Ovary (tissue), 9 donors: ENCODE results near the gene IAH1. TPM values are rescaled to one million over a fixed set of nuclear protein-coding genes. Genes with fewer than 3 reads are reported as not detected.

ENCODE experiments used
- DNase-seq, 5 donors: peaks; one replicate each; pipeline ENCODE4 v3.0.0-alpha.2; 2019 to 2020
- H3K27ac ChIP-seq, 2 donors: fragments of 200-600 bp; one replicate each; pipeline versions ENCODE4 v1.5.1 to v1.8.0; 2019 to 2022
- H3K27me3 ChIP-seq: fragments of 200-600 bp; one replicate; pipeline ENCODE4 v1.8.0; 2022
- H3K36me3 ChIP-seq: fragments of 200-600 bp; sonication (generic); one replicate; pipeline ENCODE4 v1.5.1; 2019
- H3K4me1 ChIP-seq: one replicate; pipeline ENCODE4 v1.8.1; 2013; ENCODE audit warnings: mild to moderate bottlenecking, moderate library complexity; ENCODE audit not compliant: insufficient read depth
- H3K4me3 ChIP-seq: fragments of 200-600 bp; sonication (generic); one replicate; pipeline ENCODE4 v1.5.1; 2017
- H3K9me3 ChIP-seq, 2 donors: fragments of 200-600 bp in 1 of 2; sonication (generic) in 1 of 2; one replicate each; pipeline versions ENCODE4 v1.5.1 to v1.8.1; 2013 to 2019; ENCODE audit warnings: mild to moderate bottlenecking in 1 of 2, moderate library complexity in 1 of 2
- EP300 ChIP-seq: sonication (generic); formaldehyde crosslinking; IDR thresholded peaks from one replicate; pipeline ENCODE4 v1.6.1; 2017; ENCODE audit warnings: antibody characterized with exemption
- POLR2A ChIP-seq: fragments of 450-650 bp; IDR thresholded peaks from one replicate; pipeline ENCODE4 v1.6.1; 2017; ENCODE audit warnings: antibody characterized with exemption, mild to moderate bottlenecking, moderate library complexity
- WGBS, 3 donors: extraction: QIAGEN DNeasy Blood & Tissue Kit in 1 of 3; methylation state at CpG; one replicate each; pipeline versions ENCODE4 v1.1.5 to v1.1.7; 2013 to 2017; 5-methylcytosine and 5-hydroxymethylcytosine counted together
- intact Hi-C, 4 donors: fragments of 100-400 bp; cut with DNase I; formaldehyde crosslinking; loops; one replicate each; pipeline versions ENCODE4 v1.11.0 to v1.15.1; 2022 to 2023
- polyA plus RNA-seq, 2 donors: library from polyadenylated mRNA; stranded (reverse); fragments of 200-250 nt in 1 of 2; fragments of 350-450 nt in 1 of 2; fragmentation: Illumina TruSeq in 1 of 2; extraction: RNeasy Lipid Tissue Mini Kit (QIAGEN cat#74804) in 1 of 2; gene quantifications; one replicate each; pipeline ENCODE4 v1.2.3, GENCODE V29; 2013 to 2014
- total RNA-seq, 7 donors: library from RNA; depleted of rRNA in 2 of 7; stranded (reverse); fragments of >200 nt in 2 of 7; fragmentation: NEBNext Ultra II Directional in 3 of 7; extraction: Animal tissue kit (Norgen Biotek cat#: 25700) in 3 of 7; gene quantifications; one replicate each; pipeline versions ENCODE4 v1.1.0 to v1.2.4, GENCODE V29; 2016 to 2023
- TF ChIP-seq, protein P1 (sequence below), 3 donors: fragments of 450-650 bp in 2 of 3; fragments of 200-600 bp in 1 of 3; IDR thresholded peaks; one replicate each; pipeline versions ENCODE4 v1.5.1 to v1.8.0; 2016 to 2022; ENCODE audit warnings: antibody characterized with exemption in 3 of 3, mild to moderate bottlenecking in 1 of 3
- donor health status: DM: no; HTN: no; CAD: no; lungs with moderate emphysema.
- donor health status: DM: no; HTN: no; CAD: no.
- donor health status: Bipolar disorder and iron deficiency.
- donor health status: DM: yes; HTN: yes; CAD: no.
- donor health status: DM: no; HTN: no; CAD: no.
- donor health status: DM: yes; HTN: yes; CAD: no.

IAH1 gene
- total and polyA plus RNA-seq, 9 donors: 36.8 to 61.8 (median 54.0) TPM

DNA sequence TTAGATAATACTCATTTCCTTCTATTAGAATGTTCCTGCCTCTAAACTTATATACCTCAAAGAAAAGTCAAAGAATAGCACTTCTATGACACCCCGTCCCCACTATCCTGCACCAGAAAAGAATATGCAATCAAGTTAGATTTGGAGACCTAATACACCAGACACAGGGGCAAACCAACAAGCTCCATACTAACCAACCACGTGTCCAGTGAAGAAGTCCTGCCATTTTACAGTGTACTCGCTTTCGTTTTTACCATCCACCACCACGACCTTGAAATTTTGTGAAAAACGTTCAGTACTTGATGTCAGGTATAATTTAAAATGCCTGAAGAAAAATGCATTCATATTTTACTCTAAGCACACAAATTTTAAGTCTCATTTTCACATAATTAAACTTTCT lies 62.2 kb downstream of the IAH1 start:
- no peaks in the 10 kb centered on the region for H3K27me3 ChIP-seq
- no peak overlapping the region for H3K4me3 ChIP-seq
- 64 to 76% (median 70%) methylated on average over 6 of the region's 6 CpGs for WGBS, 3 donors
- intact Hi-C loops: no loop called here
- no peaks in the 10 kb centered on the region for H3K36me3 ChIP-seq
- no peak overlapping the region for H3K27ac ChIP-seq
- no peaks in the 10 kb centered on the region for H3K9me3 ChIP-seq
- no peak for DNase-seq
- TF ChIP-seq, protein P1, sequence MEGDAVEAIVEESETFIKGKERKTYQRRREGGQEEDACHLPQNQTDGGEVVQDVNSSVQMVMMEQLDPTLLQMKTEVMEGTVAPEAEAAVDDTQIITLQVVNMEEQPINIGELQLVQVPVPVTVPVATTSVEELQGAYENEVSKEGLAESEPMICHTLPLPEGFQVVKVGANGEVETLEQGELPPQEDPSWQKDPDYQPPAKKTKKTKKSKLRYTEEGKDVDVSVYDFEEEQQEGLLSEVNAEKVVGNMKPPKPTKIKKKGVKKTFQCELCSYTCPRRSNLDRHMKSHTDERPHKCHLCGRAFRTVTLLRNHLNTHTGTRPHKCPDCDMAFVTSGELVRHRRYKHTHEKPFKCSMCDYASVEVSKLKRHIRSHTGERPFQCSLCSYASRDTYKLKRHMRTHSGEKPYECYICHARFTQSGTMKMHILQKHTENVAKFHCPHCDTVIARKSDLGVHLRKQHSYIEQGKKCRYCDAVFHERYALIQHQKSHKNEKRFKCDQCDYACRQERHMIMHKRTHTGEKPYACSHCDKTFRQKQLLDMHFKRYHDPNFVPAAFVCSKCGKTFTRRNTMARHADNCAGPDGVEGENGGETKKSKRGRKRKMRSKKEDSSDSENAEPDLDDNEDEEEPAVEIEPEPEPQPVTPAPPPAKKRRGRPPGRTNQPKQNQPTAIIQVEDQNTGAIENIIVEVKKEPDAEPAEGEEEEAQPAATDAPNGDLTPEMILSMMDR (IDR thresholded peaks at IDR 0.05): no peak
- no peaks in the 10 kb centered on the region for H3K4me1 ChIP-seq

GRCh38 chr2:9538000-9538507 lies 63.7 kb downstream of the IAH1 start:
- Histone ChIP-seq H3K27me3 (no peaks in the 10 kb centered on the region), H3K36me3 (no peaks in the 10 kb centered on the region), H3K4me3 (no peak overlapping the region), H3K27ac (peak overlapping the region in 1 of 2 donors; percentile 73), H3K9me3 (no peaks in the 10 kb centered on the region), H3K4me1 (no peaks in the 10 kb centered on the region)
- TF ChIP-seq, protein P1 (IDR thresholded peaks at IDR 0.05): no peak
- TF ChIP-seq POLR2A (no peak), EP300 (no peak)
- DNase-seq: no peak
- 0 to 3% (median 2%) methylated on average over 2 of the region's 2 CpGs for WGBS, 3 donors
- intact Hi-C loops: no loop called here

Other genes starting within 250 kb of the IAH1 start
- 10 to 100 TPM; 14.5 to 82.2 (median 64.5) TPM for gene ITGB1BP1, start 51.0 kb upstream of the IAH1 start, total RNA-seq
- 10 to 100 TPM; 54.4 to 81.9 TPM for gene ITGB1BP1, start 51.0 kb upstream of the IAH1 start, polyA plus RNA-seq
- gene CPSF3, start 50.9 kb upstream of the IAH1 start, total RNA-seq: 10 to 100 TPM; 14.8 to 24.6 (median 19.8) TPM
- gene CPSF3, start 50.9 kb upstream of the IAH1 start, polyA plus RNA-seq: 10 to 100 TPM; 11.8 to 25.0 TPM
- 10 to 100 TPM; 24.3 to 46.6 (median 30.0) TPM for gene ADAM17, start 81.3 kb downstream of the IAH1 start, total RNA-seq
- gene ADAM17, start 81.3 kb downstream of the IAH1 start, polyA plus RNA-seq: 10 to 100 TPM; 10.2 to 22.8 TPM
- 100 to 1,000 TPM; 156 to 294 (median 241) TPM for gene YWHAQ, start 156.4 kb downstream of the IAH1 start, total RNA-seq
- 100 to 1,000 TPM; 204 to 386 TPM for gene YWHAQ, start 156.4 kb downstream of the IAH1 start, polyA plus RNA-seq